GM10248 (cell line): Measurements from ENCODE around the gene FCRL5.

Experiments
- CTCF ChIA-PET: fragments of 300-600 bp; sonication (Branson Sonifier 250); formaldehyde crosslinking; extraction: SDS; loops from one replicate; lab custom pipeline; 2021; ENCODE audit warnings: antibody characterized with exemption; lab: Yijun Ruan, JAX
- POLR2A ChIA-PET: fragments of 350-650 bp; sonication (Branson Sonifier 250); formaldehyde crosslinking; extraction: SDS; loops from one replicate; lab custom pipeline; 2020; ENCODE audit warnings: antibody characterized with exemption; lab: Yijun Ruan, JAX
- DNase-seq: peaks from one replicate; pipeline ENCODE4 v3.0.0; 2012; ENCODE audit errors: extremely low spot score
- TF ChIP-seq, protein P1 (sequence below): IDR thresholded peaks from 2 replicates; pipeline ENCODE4 v1.5.1; 2012; ENCODE audit warnings: mild to moderate bottlenecking, low read depth; ENCODE audit errors: extremely low read depth, missing control alignments, control extremely low read depth

FCRL5 gene

DNA sequence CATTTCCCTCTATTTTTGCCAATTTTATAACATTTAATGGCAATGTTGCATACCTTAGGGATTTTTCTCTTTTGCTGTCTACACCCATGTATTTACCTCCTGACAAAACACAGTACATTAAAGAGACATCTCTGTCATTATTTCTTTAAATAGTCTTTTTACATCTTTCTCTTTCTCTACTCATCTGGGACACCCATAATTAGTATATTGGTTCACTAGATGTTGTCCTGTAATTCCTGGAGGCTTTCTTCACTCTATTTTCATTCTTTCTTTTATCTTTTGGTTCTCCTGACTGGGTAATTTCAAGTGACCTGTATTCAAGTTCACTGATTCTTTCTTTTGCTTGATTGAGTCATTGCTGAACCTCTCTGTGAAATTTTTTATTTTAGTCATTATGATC is 74.3 kb downstream of the FCRL5 start:
- ChIA-PET POLR2A (no interaction called here), CTCF (interaction anchor here (1.8 kb wide), 1 partner anchor 33 kb away, joined by 4 read pairs; no protein-coding TSS in a partner anchor)
- TF ChIP-seq, protein P1, sequence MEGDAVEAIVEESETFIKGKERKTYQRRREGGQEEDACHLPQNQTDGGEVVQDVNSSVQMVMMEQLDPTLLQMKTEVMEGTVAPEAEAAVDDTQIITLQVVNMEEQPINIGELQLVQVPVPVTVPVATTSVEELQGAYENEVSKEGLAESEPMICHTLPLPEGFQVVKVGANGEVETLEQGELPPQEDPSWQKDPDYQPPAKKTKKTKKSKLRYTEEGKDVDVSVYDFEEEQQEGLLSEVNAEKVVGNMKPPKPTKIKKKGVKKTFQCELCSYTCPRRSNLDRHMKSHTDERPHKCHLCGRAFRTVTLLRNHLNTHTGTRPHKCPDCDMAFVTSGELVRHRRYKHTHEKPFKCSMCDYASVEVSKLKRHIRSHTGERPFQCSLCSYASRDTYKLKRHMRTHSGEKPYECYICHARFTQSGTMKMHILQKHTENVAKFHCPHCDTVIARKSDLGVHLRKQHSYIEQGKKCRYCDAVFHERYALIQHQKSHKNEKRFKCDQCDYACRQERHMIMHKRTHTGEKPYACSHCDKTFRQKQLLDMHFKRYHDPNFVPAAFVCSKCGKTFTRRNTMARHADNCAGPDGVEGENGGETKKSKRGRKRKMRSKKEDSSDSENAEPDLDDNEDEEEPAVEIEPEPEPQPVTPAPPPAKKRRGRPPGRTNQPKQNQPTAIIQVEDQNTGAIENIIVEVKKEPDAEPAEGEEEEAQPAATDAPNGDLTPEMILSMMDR: no peak
- DNase-seq: no peak

DNA sequence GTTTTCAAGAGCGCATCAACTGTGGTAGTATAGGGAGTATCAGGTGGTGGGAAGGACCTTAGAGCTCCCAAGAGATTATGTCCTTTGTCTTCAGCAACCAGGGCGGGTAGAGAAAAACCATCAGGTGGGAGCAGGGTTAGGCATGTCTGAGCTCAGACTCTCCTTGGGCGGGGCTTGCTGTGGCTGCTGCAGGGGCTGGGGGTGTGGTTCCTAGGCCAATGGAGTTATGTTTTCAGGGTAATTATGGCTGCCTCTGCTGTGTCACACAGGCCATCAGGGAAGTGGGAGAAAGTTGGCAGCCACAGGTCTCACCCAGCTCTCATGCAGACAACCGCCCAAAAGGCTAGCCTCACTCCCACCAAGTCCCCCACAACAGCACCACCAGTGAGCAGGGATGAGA is 74.9 kb downstream of the FCRL5 start:
- ChIA-PET CTCF (interaction anchor here (1.8 kb wide), 2 partner anchors 33 to 107 kb away, joined by 4 to 6 read pairs; no protein-coding TSS in a partner anchor), POLR2A (no interaction called here)
- TF ChIP-seq, protein P1: no peak
- DNase-seq: no peak

DNA sequence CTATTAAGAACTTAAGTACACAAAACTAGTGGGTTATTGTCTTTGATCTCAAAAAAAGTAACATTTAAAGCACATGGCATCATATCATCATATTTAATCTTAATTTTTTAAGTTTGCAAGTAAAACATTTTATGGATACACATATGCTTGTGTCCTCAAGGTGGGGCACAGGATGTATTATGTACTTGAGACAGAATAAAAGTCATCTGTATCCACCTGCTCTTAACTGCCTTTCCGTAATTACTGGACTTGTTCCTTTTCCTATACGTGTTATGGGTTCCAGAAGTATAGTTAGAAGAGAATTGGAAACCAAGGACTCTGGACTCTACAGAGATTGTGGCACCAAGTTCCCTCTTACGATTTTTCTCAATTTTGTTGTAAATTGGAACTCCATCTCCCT is 79.4 kb downstream of the FCRL5 start:
- ChIA-PET CTCF (interaction anchor here (1.4 kb wide), 1 partner anchor 23 kb away, joined by 4 read pairs; no protein-coding TSS in a partner anchor), POLR2A (no interaction called here)
- no peak for DNase-seq
- TF ChIP-seq, protein P1: no peak

DNA sequence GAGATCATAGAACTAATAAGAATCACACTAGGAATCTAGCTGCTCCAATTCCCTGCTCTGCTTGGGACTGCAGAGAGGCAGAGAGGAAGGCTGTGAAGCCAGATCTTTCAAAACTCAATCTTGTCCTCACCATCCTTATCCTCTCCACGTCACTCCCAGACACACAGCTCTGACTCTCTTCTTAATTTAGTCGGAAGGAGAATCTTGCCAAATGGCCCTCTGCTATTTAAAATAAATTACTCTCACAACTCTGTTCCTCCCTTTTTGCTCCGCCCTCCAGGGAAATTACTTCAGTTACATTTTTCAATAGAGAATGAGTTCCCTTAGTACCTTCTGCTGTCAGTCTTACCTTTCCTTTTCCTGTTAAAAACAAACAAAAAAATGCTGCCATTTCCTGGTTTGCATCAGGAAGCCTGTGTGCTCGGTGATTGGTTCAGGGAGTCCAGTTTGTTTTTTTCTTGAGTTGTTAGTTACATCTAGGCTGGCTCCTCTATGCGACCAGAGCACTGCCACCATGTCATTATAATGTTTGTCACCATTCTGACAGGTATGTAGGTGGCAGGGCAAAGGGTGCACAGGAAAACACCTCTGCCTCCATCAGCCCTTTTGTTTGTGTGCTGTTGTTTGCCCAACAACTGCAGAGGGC is 80.1 kb downstream of the FCRL5 start:
- DNase-seq: no peak

DNA sequence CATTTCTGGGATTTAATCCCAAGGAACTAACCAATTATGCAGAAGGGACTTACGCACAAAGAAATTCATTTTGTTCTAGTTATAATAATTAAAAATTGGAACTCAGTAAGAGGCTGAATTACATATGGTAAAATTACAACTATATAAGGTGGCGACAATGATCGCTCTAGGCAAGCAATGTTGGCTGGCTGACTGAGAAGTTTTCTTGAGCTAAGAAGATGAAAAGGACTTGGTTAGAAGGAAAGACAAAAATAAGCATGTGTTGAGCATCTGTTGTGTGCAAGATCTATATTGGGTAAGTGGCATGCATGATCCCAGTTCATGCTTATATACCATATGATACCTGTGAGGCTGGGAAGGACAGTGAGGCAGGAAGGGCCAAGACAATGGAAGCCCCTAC is 80.8 kb downstream of the FCRL5 start:
- TF ChIP-seq, protein P1: no peak
- no peak for DNase-seq
- ChIA-PET POLR2A (no interaction called here), CTCF (no interaction called here)

More for the DNA sequence above, 80.1 kb downstream of the FCRL5 start:
- TF ChIP-seq, protein P1: no peak
- ChIA-PET POLR2A (no interaction called here), CTCF (interaction anchor here (1.4 kb wide), 1 partner anchor 23 kb away, joined by 4 read pairs; no protein-coding TSS in a partner anchor)

DNA sequence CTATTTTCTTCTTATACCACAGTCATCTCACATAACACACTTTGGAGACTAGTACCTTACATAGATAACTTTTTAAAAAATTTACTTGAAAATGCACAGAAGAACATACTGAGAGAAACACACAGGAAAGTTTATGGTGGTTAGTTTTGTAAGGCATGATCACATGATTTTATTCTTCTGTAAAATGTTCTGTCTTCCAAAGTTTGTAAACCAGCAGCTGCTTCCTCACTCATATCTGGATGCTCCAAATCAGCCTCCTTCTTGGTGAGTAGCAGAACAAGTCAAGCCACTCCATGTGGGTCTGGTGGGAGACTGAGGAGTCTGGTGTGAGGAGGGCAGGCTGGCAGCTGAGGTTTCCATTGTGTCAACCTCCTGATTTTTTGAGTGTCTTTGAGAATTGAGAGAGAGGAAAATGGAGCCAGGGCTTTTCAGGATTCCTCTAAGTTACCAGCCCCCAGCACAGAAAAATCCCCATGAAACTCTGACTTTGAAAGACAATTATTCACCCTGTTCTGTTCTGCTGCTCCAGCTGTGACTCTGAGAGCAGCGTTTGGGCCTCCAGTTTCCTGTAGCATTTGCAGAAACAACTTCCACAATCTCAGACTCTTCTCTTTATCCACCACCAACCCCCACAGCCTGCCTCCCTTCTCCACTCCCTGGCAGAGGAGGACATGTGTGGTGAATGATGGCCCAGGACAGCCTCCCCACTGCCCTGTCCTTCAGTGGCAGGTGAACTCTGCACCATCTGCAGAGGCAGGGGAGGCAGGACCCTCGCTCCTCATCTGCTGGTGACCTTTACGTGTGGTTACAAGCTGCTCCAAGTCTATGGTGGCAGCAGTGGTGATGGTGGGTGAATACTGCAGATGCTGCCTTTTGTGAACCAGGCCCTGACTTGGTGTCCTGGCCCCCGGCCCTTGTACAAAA is 82.3 kb downstream of the FCRL5 start:
- TF ChIP-seq, protein P1: no peak
- ChIA-PET CTCF (no interaction called here), POLR2A (no interaction called here)
- DNase-seq: no peak
